HEK293T (cell line): Measurements from ENCODE around the gene ACTR5.

Source experiments
- ARNT ChIP-seq: fragments of 450-650 bp; IDR thresholded peaks from 2 replicates; pipeline ENCODE4 v1.6.1; 2017; ENCODE audit warnings: mild to moderate bottlenecking
- BHLHE40 ChIP-seq: fragments of 450-650 bp; IDR thresholded peaks from 2 replicates; pipeline ENCODE4 v1.6.1; 2016; ENCODE audit warnings: mild to moderate bottlenecking, moderate library complexity, borderline replicate concordance
- ELF4 ChIP-seq: fragments of 450-650 bp; IDR thresholded peaks from 2 replicates; pipeline ENCODE4 v1.6.1; 2017; ENCODE audit warnings: antibody characterized with exemption
- FOXM1 ChIP-seq: fragments of 450-650 bp; IDR thresholded peaks from 2 replicates; pipeline ENCODE4 v1.6.1; 2017; ENCODE audit warnings: mild to moderate bottlenecking, borderline replicate concordance
- HDGF ChIP-seq: fragments of 450-650 bp; IDR thresholded peaks from 2 replicates; pipeline ENCODE4 v1.6.1; 2017; ENCODE audit warnings: antibody characterized with exemption, borderline replicate concordance
- NFRKB ChIP-seq: fragments of 450-650 bp; IDR thresholded peaks from 2 replicates; pipeline ENCODE4 v1.6.1; 2016; ENCODE audit warnings: mild to moderate bottlenecking, moderate library complexity
- SP1 ChIP-seq: fragments of 450-650 bp; IDR thresholded peaks from 2 replicates; pipeline ENCODE4 v1.6.1; 2017
- SUZ12 ChIP-seq: fragments of 450-650 bp; IDR thresholded peaks from 2 replicates; pipeline ENCODE4 v1.6.1; 2016; ENCODE audit warnings: mild to moderate bottlenecking
- ZNF384 ChIP-seq: fragments of 450-650 bp; IDR thresholded peaks from 2 replicates; pipeline ENCODE4 v1.6.1; 2016

DNA sequence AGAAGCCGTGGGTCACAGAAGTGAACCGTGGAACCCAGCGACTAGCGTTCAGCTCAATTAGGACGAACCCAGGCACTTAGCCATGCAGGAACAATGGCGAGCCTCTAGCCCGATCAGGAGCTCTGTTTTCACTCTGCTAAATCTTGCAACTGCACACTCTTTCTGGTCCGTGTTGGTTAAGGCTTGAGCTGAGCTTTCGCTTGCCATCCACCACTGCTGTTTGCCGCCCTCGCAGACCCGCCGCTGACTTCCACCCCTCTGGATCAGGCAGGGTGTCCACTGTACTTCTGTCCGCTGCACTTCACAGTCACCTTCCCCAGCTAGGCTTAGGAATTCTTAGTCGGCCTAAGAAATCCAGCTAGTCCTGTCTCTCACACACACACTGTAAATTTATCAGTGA lies 49.7 kb upstream of the ACTR5 start:
- TF ChIP-seq SP1 (no peak), ELF4 (no peak), FOXM1 (no peak), NFRKB (no peak), ZNF384 (no peak), ARNT (no peak), HDGF (no peak), BHLHE40 (no peak), SUZ12 (no peak)
